Measurements from ENCODE around the gene SOCS1.
A peak's percentile ranks its signal among the peaks of the same experiment; 100 is the strongest.

The SOCS1 gene

DNA sequence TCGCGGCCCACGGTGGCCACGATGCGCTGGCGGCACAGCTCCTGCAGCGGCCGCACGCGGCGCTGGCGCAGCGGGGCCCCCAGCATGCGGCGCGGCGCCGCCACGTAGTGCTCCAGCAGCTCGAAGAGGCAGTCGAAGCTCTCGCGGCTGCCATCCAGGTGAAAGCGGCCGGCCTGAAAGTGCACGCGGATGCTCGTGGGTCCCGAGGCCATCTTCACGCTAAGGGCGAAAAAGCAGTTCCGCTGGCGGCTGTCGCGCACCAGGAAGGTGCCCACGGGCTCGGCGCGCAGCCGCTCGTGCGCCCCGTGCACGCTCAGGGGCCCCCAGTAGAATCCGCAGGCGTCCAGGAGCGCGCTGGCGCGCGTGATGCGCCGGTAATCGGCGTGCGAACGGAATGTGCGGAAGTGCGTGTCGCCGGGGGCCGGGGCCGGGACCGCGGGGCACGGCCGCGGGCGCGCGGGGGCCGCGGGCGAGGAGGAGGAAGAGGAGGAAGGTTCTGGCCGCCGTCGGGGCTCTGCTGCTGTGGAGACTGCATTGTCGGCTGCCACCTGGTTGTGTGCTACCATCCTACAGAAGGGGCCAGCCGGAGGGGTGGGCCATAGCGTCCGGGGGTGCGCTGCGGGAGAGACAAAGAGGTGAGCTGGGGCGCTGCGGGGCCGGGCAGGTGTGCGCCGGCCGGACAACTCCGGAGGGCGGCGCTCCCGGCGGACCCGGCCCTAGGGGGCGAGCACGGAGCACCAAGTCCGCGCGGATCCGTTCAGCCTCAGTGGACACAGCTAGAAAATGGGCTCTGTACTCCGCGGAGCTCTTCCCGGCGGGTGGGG is 879 bp downstream of the SOCS1 start:
- TF ChIP-seq TAF1 (IDR thresholded peaks at IDR 0.05; ENCODE audit: borderline replicate concordance, insufficient read depth, low read length) (no peak), POLR2AphosphoS5 (IDR thresholded peaks at IDR 0.05; ENCODE audit: low read depth, low read length) (no peak), SIN3A (IDR thresholded peaks at IDR 0.05; ENCODE audit: borderline replicate concordance, insufficient read depth, low read length) (no peak), FOXP2 (optimal IDR thresholded peaks at IDR 0.05; ENCODE audit: borderline replicate concordance, extremely low read depth, extremely low read length, insufficient read depth) (no peak)
- TF ChIP-seq, protein P1, sequence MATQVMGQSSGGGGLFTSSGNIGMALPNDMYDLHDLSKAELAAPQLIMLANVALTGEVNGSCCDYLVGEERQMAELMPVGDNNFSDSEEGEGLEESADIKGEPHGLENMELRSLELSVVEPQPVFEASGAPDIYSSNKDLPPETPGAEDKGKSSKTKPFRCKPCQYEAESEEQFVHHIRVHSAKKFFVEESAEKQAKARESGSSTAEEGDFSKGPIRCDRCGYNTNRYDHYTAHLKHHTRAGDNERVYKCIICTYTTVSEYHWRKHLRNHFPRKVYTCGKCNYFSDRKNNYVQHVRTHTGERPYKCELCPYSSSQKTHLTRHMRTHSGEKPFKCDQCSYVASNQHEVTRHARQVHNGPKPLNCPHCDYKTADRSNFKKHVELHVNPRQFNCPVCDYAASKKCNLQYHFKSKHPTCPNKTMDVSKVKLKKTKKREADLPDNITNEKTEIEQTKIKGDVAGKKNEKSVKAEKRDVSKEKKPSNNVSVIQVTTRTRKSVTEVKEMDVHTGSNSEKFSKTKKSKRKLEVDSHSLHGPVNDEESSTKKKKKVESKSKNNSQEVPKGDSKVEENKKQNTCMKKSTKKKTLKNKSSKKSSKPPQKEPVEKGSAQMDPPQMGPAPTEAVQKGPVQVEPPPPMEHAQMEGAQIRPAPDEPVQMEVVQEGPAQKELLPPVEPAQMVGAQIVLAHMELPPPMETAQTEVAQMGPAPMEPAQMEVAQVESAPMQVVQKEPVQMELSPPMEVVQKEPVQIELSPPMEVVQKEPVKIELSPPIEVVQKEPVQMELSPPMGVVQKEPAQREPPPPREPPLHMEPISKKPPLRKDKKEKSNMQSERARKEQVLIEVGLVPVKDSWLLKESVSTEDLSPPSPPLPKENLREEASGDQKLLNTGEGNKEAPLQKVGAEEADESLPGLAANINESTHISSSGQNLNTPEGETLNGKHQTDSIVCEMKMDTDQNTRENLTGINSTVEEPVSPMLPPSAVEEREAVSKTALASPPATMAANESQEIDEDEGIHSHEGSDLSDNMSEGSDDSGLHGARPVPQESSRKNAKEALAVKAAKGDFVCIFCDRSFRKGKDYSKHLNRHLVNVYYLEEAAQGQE (IDR thresholded peaks at IDR 0.05; ENCODE audit: insufficient read depth in 1 of 2, low read depth in 2 of 2, low read length in 2 of 2), result no peak

DNA sequence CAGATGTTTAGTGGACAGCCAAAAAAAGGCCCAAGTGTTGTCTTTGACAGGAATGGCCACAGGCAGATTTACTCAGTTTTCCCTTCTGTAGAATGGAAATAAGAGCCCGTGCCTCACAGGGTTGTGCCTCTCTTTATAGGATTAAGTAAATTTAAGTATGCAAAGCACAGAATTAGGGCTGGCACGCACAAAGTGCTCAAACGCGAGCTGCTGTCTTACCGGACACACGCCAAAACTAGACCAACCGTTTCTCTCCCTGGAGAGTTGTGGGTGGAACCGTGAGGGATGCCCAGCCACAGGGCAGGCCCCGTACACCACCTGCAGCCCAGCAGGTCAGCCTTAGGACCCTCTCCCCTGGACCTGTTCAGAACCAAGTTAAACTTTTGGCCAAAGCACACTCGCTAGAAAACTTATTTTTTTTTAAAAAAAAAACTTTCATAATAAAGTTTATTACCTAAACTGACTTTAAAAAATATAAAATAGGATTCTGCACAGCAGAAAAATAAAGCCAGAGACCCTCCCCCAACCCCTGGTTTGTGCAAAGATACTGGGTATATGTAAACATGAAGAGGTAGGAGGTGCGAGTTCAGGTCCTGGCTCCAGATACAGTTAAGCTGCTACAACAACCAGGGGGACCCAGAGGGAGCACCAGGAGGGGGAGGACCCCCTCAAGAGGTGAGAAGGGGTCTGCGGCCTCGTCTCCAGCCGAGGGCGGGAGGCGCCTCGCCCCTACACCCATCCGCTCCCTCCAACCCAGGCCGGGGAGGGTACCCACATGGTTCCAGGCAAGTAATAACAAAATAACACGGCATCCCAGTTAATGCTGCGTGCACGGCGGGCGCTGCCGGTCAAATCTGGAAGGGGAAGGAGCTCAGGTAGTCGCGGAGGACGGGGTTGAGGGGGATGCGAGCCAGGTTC is 1.8 kb downstream of the SOCS1 start:
- TF ChIP-seq TAF1 (IDR thresholded peaks at IDR 0.05; ENCODE audit: borderline replicate concordance, insufficient read depth, low read length) (no peak), SIN3A (IDR thresholded peaks at IDR 0.05; ENCODE audit: borderline replicate concordance, insufficient read depth, low read length) (no peak), FOXP2 (optimal IDR thresholded peaks at IDR 0.05; ENCODE audit: borderline replicate concordance, extremely low read depth, extremely low read length, insufficient read depth) (no peak), POLR2AphosphoS5 (IDR thresholded peaks at IDR 0.05; ENCODE audit: low read depth, low read length) (no peak)
- TF ChIP-seq, protein P1 (IDR thresholded peaks at IDR 0.05; ENCODE audit: insufficient read depth in 1 of 2, low read depth in 2 of 2, low read length in 2 of 2), result no peak

DNA sequence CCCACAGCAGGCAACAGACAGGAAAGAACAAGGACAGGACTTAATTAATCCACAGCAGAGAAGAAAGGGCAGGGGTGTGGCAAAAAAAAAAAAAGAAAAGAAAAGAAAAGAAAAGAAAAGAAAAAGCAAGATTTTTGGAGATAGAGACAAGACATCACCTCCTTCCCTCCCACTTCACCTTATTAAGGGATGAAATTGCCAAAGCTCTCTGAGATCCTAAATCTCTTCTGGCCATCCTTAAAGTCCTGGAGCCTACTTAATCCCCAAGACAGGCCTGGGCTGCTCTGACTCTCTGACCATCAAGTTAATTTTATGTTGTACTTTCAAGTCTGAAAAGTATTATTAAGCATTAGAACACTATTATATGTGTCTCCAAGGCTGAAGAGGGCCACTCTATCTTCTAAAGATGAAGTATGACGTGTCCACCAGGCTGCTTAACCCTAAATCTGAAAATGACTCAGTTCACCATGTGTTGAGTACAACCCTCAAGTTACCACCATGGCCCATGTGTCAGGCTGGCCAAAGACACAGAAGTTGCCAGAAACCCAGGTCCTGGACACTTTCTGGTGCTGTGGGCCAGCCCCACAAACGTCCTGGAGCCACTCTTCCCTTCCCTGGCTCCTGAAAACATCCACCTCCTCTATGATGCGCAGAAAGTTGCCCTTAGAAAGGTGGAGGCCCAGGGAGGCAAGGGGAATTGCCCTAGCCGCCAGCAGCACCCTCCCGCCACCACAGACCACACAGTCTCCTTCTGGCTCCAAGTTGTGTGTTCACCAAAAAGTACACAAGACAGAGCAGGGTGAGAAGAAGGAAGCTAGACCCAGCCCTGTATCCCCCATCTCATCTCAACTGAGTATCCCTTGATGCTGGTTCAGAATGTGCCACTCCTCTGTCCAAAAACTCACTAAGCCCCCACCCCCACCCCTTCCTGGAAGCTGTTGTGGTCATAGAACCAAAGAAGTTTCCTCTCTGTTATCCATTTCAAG is 2.7 kb downstream of the SOCS1 start:
- TF ChIP-seq SIN3A (IDR thresholded peaks at IDR 0.05; ENCODE audit: borderline replicate concordance, insufficient read depth, low read length) (no peak), TAF1 (IDR thresholded peaks at IDR 0.05; ENCODE audit: borderline replicate concordance, insufficient read depth, low read length) (no peak), FOXP2 (optimal IDR thresholded peaks at IDR 0.05; ENCODE audit: borderline replicate concordance, extremely low read depth, extremely low read length, insufficient read depth) (no peak), POLR2AphosphoS5 (IDR thresholded peaks at IDR 0.05; ENCODE audit: low read depth, low read length) (peak; percentile 34; the same call in 1 of the 2 replicates)

DNA sequence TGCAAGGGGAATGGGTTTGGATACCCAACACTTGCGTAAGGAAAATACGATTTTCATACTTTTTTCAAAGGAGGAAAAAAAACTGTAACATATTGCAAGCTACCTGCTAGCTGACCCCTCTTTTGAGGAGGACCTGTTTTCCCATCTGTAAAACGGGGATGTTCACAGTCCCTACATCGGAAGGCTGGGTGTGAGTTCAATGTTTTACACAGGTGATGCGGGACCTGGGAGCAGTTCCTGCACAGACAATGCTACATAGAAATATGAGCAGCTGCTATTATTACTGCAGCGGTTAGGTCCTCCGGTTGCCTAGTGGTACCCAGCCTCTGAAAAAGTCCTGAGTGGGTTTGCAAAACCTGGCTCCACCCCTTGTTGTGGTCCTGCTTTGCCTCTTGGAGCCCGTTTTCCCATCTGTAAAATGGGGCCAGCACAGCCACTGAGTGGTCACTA is 3.5 kb downstream of the SOCS1 start:
- TF ChIP-seq POLR2AphosphoS5 (IDR thresholded peaks at IDR 0.05; ENCODE audit: low read depth, low read length), result no peak
- no peak for TF ChIP-seq SIN3A (IDR thresholded peaks at IDR 0.05; ENCODE audit: borderline replicate concordance, insufficient read depth, low read length)
- TF ChIP-seq, protein P1 (IDR thresholded peaks at IDR 0.05; ENCODE audit: insufficient read depth in 1 of 2, low read depth in 2 of 2, low read length in 2 of 2), result no peak
- no peak for TF ChIP-seq TAF1 (IDR thresholded peaks at IDR 0.05; ENCODE audit: borderline replicate concordance, insufficient read depth, low read length)
- no peak for TF ChIP-seq FOXP2 (optimal IDR thresholded peaks at IDR 0.05; ENCODE audit: borderline replicate concordance, extremely low read depth, extremely low read length, insufficient read depth)

All from PFSK-1 (cell line).